Endothelial cell (in vitro differentiated cells): ENCODE results near the gene C10orf143. TPM values are rescaled to one million over a fixed set of nuclear protein-coding genes. Genes with fewer than 3 reads are reported as not detected.

Experiments used
- DNase-seq: peaks from one replicate; pipeline ENCODE4 v3.0.0; 2021; ENCODE audit warnings: low spot score
- H3K27ac Mint-ChIP-seq: one replicate; pipeline ENCODE4 v1.8.0; 2021; ENCODE audit warnings: mixed read lengths, inconsistent platforms; ENCODE audit not compliant: unreplicated experiment
- H3K27me3 Mint-ChIP-seq: one replicate; pipeline ENCODE4 v1.8.0; 2021; ENCODE audit warnings: mild to moderate bottlenecking, moderate library complexity, mixed read lengths, inconsistent platforms; ENCODE audit not compliant: unreplicated experiment
- H3K36me3 Mint-ChIP-seq: one replicate; pipeline ENCODE4 v1.8.0; 2021; ENCODE audit warnings: mild to moderate bottlenecking, low read depth, mixed read lengths, inconsistent platforms; ENCODE audit not compliant: unreplicated experiment
- H3K4me1 Mint-ChIP-seq: one replicate; pipeline ENCODE4 v1.8.0; 2021; ENCODE audit warnings: mild to moderate bottlenecking, mixed read lengths, inconsistent platforms; ENCODE audit not compliant: unreplicated experiment
- H3K4me3 Mint-ChIP-seq: one replicate; pipeline ENCODE4 v1.8.0; 2021; ENCODE audit warnings: mild to moderate bottlenecking, mixed read lengths, inconsistent platforms; ENCODE audit not compliant: unreplicated experiment
- H3K9me3 Mint-ChIP-seq: one replicate; pipeline ENCODE4 v1.8.0; 2021; ENCODE audit warnings: mixed read lengths, inconsistent platforms; ENCODE audit not compliant: unreplicated experiment
- total RNA-seq: library from RNA; stranded (reverse); fragmentation: NEBNext Ultra II Directional; extraction: Animal tissue kit (Norgen Biotek cat#: 25700); gene quantifications from one replicate; pipeline ENCODE4 v1.2.1, GENCODE V29; 2021; ENCODE audit not compliant: unreplicated experiment
- TF ChIP-seq, protein P1 (sequence below): fragments of 200-600 bp; sonication (generic); IDR thresholded peaks from one replicate; pipeline ENCODE4 v1.5.0; 2021; ENCODE audit warnings: antibody characterized with exemption; ENCODE audit not compliant: unreplicated experiment

Gene C10orf143
- total RNA-seq, 1 donor from 2014 or later, result 3.4 TPM

GRCh38 chr10:130039141-130039540 is 71.5 kb downstream of the C10orf143 start:
- no peaks in the 10 kb centered on the region for H3K9me3 Mint-ChIP-seq
- no peaks in the 10 kb centered on the region for H3K4me1 Mint-ChIP-seq
- H3K27ac Mint-ChIP-seq, result no peak overlapping the region
- H3K36me3 Mint-ChIP-seq, result no peaks in the 10 kb centered on the region
- TF ChIP-seq, protein P1, sequence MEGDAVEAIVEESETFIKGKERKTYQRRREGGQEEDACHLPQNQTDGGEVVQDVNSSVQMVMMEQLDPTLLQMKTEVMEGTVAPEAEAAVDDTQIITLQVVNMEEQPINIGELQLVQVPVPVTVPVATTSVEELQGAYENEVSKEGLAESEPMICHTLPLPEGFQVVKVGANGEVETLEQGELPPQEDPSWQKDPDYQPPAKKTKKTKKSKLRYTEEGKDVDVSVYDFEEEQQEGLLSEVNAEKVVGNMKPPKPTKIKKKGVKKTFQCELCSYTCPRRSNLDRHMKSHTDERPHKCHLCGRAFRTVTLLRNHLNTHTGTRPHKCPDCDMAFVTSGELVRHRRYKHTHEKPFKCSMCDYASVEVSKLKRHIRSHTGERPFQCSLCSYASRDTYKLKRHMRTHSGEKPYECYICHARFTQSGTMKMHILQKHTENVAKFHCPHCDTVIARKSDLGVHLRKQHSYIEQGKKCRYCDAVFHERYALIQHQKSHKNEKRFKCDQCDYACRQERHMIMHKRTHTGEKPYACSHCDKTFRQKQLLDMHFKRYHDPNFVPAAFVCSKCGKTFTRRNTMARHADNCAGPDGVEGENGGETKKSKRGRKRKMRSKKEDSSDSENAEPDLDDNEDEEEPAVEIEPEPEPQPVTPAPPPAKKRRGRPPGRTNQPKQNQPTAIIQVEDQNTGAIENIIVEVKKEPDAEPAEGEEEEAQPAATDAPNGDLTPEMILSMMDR, result no peak
- peaks cover 12% of the 10 kb centered on the region for H3K27me3 Mint-ChIP-seq
- H3K4me3 Mint-ChIP-seq, result no peak overlapping the region
- no peak for DNase-seq

- TF ChIP-seq, protein P1, result no peak
- Mint-ChIP-seq H3K27ac (no peak overlapping the region), H3K27me3 (peaks cover 12% of the 10 kb centered on the region), H3K4me1 (peaks cover 3% of the 10 kb centered on the region), H3K9me3 (no peaks in the 10 kb centered on the region), H3K36me3 (no peaks in the 10 kb centered on the region), H3K4me3 (no peak overlapping the region)
- DNase-seq, result no peak
Observed at GRCh38 chr10:130038611-130039109, 72.0 kb downstream of the C10orf143 start.

GRCh38 chr10:130038019-130038555 is 72.5 kb downstream of the C10orf143 start:
- Mint-ChIP-seq H3K9me3 (no peaks in the 10 kb centered on the region), H3K4me1 (peaks cover 4% of the 10 kb centered on the region), H3K4me3 (no peak overlapping the region), H3K27me3 (peaks cover 7% of the 10 kb centered on the region), H3K27ac (no peak overlapping the region), H3K36me3 (no peaks in the 10 kb centered on the region)
- TF ChIP-seq, protein P1, result no peak
- no peak for DNase-seq

- DNase-seq, result no peak
- Mint-ChIP-seq H3K27me3 (peaks cover 7% of the 10 kb centered on the region), H3K36me3 (no peaks in the 10 kb centered on the region), H3K9me3 (no peaks in the 10 kb centered on the region), H3K4me3 (no peak overlapping the region), H3K27ac (no peak overlapping the region), H3K4me1 (peaks cover 4% of the 10 kb centered on the region)
- TF ChIP-seq, protein P1, result no peak
Observed at GRCh38 chr10:130037169-130037661, 73.4 kb downstream of the C10orf143 start.

DNA sequence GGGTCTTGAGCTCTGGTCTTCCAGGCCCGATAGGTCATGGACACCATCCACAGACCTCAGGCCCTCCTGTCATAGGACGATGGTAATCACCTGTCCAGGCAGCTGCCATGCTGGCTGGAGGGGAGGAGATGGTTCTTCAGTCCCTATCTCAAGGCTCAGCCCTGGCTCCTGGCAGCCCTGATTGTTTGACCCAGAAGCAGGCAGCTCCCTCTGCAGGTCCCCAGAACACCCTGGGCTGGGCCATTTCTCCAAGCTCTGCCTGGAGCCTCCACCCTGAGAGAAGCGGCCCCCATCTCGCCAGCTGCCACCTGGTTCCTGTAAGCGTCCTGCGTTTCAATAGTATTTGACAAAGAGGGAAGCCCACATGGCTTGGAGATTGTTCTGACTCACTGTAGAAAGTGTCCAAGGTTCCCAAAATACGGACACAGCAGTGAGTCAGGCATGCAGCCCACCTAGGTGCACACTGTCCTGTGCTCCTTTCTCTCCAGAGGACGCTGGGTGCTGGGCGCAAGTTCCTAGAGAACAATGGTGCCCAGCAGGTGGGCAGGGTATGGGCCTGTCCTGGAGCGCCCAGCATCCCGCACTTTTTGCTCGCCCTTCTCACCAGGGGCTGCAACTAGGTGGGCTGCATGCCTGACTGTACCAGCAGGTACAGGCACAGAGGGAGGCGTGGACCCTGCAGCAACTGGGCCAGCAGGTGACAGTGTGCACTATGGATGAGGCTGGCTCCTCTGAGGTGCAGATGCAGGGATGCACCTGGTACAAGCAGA is 74.1 kb downstream of the C10orf143 start:
- Mint-ChIP-seq H3K9me3 (no peaks in the 10 kb centered on the region), H3K27me3 (peaks cover 5% of the 10 kb centered on the region), H3K27ac (no peak overlapping the region), H3K36me3 (no peaks in the 10 kb centered on the region), H3K4me3 (no peak overlapping the region), H3K4me1 (peaks cover 4% of the 10 kb centered on the region)
- no peak for DNase-seq
- TF ChIP-seq, protein P1, result no peak
